ENCODE measurements around the gene GALNT14. TPM values are rescaled to one million over a fixed set of nuclear protein-coding genes. Genes with fewer than 3 reads are reported as not detected.

GALNT14 gene
- total RNA-seq, 1 donor from 2014 or later: 1.7 TPM

- no peak for DNase-seq
Observed at GRCh38 chr2:31004257-31004656, 134.0 kb downstream of the GALNT14 start.

GRCh38 chr2:31003749-31004148, 134.5 kb downstream of the GALNT14 start:
- DNase-seq: no peak

GRCh38 chr2:31002537-31003150, 135.6 kb downstream of the GALNT14 start:
- DNase-seq: no peak

DNA sequence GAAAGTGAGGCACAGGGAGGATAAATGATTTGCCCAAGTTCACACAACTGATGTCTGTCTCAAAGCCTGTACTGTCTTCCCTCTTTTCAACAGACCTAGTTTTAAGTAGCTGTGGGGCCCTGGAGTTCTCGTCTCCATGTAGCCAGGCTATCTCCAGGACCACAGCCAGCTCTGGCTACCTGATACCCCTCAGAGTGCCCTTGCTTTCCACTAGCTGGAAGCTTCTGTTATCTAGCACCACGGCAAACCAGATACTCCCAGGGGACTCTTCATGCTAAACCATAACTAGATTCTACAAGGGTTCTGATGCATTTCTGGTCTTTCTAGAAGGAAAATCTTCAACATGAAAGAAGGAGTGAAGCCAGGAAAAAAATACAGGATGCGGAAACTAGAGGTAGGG, 137.3 kb downstream of the GALNT14 start:
- no peak for DNase-seq

- DNase-seq: no peak
Observed at GRCh38 chr2:30998672-30999071, 139.6 kb downstream of the GALNT14 start.

DNA sequence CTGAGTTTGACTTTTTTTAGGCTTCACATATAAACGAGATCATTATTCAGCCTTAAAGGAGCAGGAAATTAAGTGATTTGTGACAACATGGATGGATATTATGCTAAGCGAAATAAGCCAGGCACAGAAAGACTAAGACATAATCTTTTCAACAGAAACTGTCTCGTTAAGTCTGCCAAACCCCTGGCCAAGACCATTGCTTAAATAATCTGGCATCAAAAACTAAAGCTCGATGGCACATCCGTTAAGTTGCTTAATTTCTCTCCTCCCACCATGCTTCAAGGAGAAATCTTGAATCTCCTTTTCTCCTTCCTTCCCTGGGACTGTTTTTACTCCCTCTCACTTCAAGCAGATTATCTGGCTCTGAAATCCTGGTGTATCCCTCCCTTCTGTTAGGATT, 140.3 kb downstream of the GALNT14 start:
- DNase-seq: no peak

DNA sequence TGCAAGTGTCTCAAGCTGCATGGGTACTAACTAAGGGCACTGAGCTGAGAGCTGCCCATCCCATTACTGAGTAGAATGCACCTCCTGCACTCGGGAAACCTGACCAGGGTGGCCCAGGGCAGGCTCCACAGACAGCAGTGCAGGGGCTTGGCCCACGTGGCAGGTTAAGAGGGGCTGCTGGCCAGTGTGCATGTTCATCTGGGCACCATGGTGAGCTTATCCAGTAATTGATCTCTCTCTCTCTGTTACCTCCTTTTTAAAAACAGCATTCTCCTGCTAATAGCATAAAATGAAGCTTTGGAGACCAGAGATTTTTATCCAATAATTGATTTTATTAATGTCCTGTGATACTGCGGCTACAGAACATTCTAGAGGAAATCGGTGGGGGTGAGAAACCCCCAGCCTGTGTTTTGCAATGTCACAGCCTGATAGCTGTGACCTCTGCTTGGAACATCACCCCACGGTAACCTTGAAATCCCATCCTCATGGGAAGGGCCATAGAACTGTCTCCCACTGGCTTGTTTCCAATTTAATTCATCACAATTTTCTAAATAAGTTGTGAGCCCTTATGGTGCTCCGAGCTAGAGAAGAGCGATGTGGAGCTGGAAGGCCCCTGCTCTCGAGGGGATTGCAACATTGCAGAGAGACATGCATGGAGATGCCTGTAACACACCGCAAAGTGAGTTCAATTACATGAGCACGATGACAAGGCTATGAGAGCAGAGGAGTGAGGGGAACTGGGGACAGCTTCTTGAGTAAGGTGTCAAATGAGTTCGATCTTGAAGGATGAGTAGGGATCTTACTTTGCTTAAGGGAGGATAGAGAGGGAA, 143.8 kb downstream of the GALNT14 start:
- DNase-seq: no peak

DNA sequence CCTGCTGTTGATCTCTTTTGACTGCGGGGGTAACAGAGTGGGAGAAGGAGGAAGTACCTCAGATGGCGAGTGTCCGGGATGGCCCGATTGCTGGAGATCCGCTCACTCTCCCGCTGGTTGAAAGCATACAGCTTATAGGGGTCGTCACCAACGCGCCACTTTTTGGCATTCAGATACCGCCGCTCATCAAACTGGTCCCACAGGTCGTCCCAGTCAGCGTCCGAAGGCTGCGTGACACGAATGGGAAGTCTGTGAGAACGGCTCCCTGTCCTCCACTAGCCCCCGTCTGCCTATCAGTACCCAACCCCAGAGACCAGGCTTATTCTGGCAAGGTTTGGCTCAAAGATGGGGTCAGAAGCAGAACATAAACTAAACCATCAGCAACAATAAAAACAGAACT, 145.5 kb downstream of the GALNT14 start:
- no peak for DNase-seq

GRCh38 chr2:30990671-30991070, 147.6 kb downstream of the GALNT14 start:
- DNase-seq: no peak

DNA sequence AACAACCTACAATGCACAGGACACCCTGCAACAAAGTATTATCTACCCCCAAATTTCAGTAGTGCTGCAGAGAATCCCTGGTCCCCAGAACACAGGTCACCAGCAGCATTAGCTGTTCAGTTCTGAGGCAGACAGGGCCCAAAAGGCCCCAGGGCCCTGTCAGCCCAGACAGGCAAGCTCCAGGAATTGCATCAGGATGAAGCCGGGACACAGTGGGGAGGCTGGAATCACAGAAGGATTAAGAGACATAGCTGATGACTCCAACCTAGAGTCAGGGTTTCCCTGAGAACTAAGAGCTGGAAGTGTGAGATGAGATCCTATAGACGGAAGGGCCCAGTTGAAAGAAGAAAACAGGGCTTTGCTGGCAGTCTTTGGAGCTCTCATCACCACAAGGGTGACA, 148.1 kb downstream of the GALNT14 start:
- no peak for DNase-seq

DNA sequence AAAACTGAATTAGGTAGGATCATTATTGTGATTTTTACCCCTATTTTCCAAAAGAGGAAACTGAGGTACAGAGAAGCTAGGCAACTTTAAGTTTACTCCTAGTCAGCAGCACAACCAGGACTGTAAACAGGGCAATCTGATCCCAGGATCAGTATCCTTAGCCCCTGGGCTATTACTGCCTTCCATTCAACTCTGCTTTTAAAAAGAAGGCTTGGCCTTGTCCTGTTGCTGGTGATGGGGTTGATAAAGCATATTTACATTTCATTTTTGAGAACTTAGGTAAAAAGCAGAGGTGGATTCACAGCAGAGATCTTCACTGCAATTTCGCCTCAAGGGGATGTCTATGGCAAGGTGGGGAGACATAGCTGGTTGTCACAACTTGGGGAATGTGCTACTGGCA, 148.5 kb downstream of the GALNT14 start:
- DNase-seq: no peak

GRCh38 chr2:30987566-30987965, 150.7 kb downstream of the GALNT14 start:
- DNase-seq: no peak

GRCh38 chr2:30986231-30986580, 152.0 kb downstream of the GALNT14 start:
- DNase-seq: no peak

GRCh38 chr2:30985493-30986230, 152.6 kb downstream of the GALNT14 start:
- no peak for DNase-seq

GRCh38 chr2:30984148-30984547, 154.1 kb downstream of the GALNT14 start:
- DNase-seq: no peak

- no peak for DNase-seq
Observed at GRCh38 chr2:30981510-30981909, 156.7 kb downstream of the GALNT14 start.

DNA sequence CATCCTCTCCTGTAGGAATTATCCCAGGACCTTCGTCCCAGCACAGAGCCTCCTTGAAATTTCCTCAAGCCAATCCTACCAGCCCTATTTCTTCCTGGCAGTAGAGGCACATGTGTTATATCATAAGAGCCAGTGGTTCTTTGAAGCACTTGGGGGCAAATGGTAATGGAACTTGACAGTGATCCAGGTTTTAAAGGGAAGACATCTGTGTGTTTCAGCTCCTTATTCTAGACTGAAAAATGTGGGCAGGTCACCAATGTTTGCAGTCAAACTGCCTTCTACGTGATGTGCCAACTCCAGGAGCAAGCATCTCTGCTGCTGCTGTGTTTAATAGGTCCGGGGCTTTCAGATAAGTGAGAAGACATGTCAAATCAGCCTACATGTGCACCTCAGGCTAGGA, 157.1 kb downstream of the GALNT14 start:
- DNase-seq: no peak

GRCh38 chr2:30979822-30980245, 158.4 kb downstream of the GALNT14 start:
- DNase-seq: no peak

- DNase-seq: no peak
Observed at GRCh38 chr2:30978854-30979253, 159.4 kb downstream of the GALNT14 start.

GRCh38 chr2:30978044-30978443, 160.2 kb downstream of the GALNT14 start:
- no peak for DNase-seq

DNA sequence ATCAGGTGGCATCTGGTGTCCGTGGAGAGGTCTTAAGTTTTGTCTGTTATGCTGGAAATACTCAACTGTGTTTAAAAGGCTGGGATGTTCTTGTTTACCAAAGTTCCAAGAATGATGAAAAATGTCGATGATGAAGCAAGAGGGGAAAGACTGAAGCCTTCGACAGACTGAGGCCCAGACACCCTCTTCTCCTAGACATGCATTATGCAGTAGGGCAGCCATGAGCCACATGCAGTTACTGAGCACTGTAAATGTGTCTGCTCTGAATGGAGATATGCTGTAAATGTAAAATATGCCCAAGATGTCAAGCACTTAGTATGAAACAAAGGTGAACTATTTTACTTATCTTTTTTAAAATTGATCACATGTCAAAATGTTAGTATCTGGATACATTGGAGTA, 163.1 kb downstream of the GALNT14 start:
- DNase-seq: no peak

DNA sequence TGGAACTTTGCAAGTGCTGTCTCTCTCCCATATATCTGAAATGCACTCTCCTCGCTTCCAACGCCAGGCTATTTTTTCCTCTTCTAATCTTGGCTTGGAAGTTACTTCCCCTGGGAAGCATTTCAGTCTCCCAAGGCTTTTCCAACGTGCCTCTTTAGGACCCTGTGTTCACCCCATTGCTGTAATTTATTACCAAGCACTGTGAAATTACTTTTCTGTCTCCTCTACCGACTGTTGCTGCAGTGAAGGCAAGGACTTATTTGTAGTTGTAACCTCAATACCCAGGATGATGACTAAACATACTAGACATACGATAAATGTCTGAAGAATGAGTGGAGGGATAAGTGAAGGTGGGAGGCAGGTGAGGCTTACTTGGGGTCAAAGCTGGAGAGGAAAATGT, 163.7 kb downstream of the GALNT14 start:
- no peak for DNase-seq

DNA sequence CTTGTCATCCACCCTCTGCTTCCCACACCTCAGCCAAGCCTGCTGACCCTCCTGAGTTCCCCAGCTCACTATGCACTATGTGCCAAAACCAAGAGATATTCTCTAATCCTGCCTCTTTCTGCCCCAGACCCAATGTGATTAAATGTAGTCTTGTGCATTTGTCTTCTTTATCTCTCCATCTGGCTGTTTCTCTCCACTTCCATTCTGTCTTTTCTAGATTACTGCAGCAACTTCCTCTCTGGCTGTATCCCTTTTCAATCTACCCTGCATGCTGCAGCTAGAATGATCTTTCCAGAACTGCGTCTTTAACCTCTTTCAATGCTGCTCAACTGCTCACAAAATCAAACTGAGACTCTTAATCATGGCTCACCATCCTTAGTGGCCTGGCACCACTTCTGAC, 164.1 kb downstream of the GALNT14 start:
- no peak for DNase-seq
